PC-3 (cell line): ENCODE measurements around the gene UBE2H. TPM values are rescaled to one million over a fixed set of nuclear protein-coding genes. Genes with fewer than 3 reads are reported as not detected.

Experiments
- ATAC-seq: fragments of 200-7000 bp; cut with Tn5 transposase; 2 replicates; pipeline ENCODE4 v1.9.1; 2020; ENCODE audit warnings: mild to moderate bottlenecking, moderate library complexity
- BruUV-seq: library from RNA; stranded (reverse); fragments of 400-500 nt; replicated peaks from 2 replicates; lab custom pipeline; 2021; lab: Mats Ljungman, UMichigan
- CTCF ChIA-PET: fragments of 300-600 bp; sonication (Branson Sonifier 250); formaldehyde crosslinking; loops from one replicate; lab custom pipeline; 2022; ENCODE audit warnings: antibody characterized with exemption; lab: Charles Lee
- POLR2A ChIA-PET: fragments of 300-600 bp; sonication (Branson Sonifier 250); formaldehyde crosslinking; loops from one replicate; lab custom pipeline; 2022; ENCODE audit warnings: antibody characterized with exemption; ENCODE audit not compliant: unreplicated experiment; lab: Charles Lee
- DNase-seq: peaks from one replicate; pipeline ENCODE4 v3.0.0-alpha.2; 2015
- H2AFZ ChIP-seq: fragments of 300-600 bp; sonication (generic); 2 replicates; pipeline ENCODE4 v1.6.0; 2016; ENCODE audit warnings: antibody characterized with exemption, low read length
- H3F3A ChIP-seq: fragments of 300-600 bp; sonication (generic); one replicate; pipeline ENCODE4 v1.6.0; 2017; ENCODE audit warnings: antibody characterized with exemption, low read length, control low read depth, mild to moderate bottlenecking; ENCODE audit not compliant: unreplicated experiment
- H3K27ac ChIP-seq: fragments of 300-600 bp; sonication (generic); 2 replicates; pipeline ENCODE4 v1.5.1; 2016; ENCODE audit warnings: mild to moderate bottlenecking, low read length
- H3K27me3 ChIP-seq: fragments of 300-600 bp; sonication (generic); 2 replicates; pipeline ENCODE4 v1.6.1; 2016; ENCODE audit warnings: low read length, mixed read lengths
- H3K36me3 ChIP-seq: fragments of 300-600 bp; sonication (generic); 2 replicates; pipeline ENCODE4 v1.6.1; 2016; ENCODE audit warnings: low read depth, mixed run types, low read length, mixed read lengths
- H3K4me1 ChIP-seq: fragments of 300-600 bp; sonication (generic); 2 replicates; pipeline ENCODE4 v1.5.1; 2016; ENCODE audit warnings: low read length; ENCODE audit not compliant: insufficient read depth
- H3K4me2 ChIP-seq: fragments of 300-600 bp; sonication (generic); 2 replicates; pipeline ENCODE4 v1.6.0; 2016; ENCODE audit warnings: low read length
- H3K4me3 ChIP-seq: fragments of 300-600 bp; sonication (generic); 2 replicates; pipeline ENCODE4 v1.5.1; 2016; ENCODE audit warnings: mild to moderate bottlenecking, low read length, mixed read lengths
- H3K79me2 ChIP-seq: fragments of 300-600 bp; sonication (generic); 2 replicates; pipeline ENCODE4 v1.6.1; 2017; ENCODE audit warnings: low read length, mixed read lengths
- H3K9ac ChIP-seq: fragments of 300-600 bp; sonication (generic); 2 replicates; pipeline ENCODE4 v1.6.0; 2016; ENCODE audit warnings: mild to moderate bottlenecking, low read length
- H3K9me2 ChIP-seq: fragments of 300-600 bp; sonication (generic); replicated peaks from 2 replicates; pipeline ENCODE4 v1.6.1; 2016; ENCODE audit warnings: mixed run types, low read length, mixed read lengths
- H3K9me3 ChIP-seq: fragments of 300-600 bp; sonication (generic); 2 replicates; pipeline ENCODE4 v1.6.1; 2016; ENCODE audit warnings: low read length, mixed read lengths
- H4K20me1 ChIP-seq: fragments of 300-600 bp; sonication (generic); 2 replicates; pipeline ENCODE4 v1.6.1; 2016; ENCODE audit warnings: low read length, mixed read lengths
- CTCF ChIP-seq: fragments of 300-600 bp; sonication (generic); conservative IDR thresholded peaks from 2 replicates; pipeline ENCODE4 v1.5.1; 2017; ENCODE audit warnings: antibody characterized with exemption, low read depth, mild to moderate bottlenecking, low read length
- EZH2 ChIP-seq: fragments of 300-600 bp; sonication (generic); IDR thresholded peaks from one replicate; pipeline ENCODE4 v1.6.1; 2017; ENCODE audit warnings: antibody characterized with exemption, mild to moderate bottlenecking, low read length; ENCODE audit not compliant: unreplicated experiment
- EZH2phosphoT487 ChIP-seq: fragments of 300-600 bp; sonication (generic); IDR thresholded peaks from 2 replicates; pipeline ENCODE4 v1.6.1; 2018; ENCODE audit warnings: mild to moderate bottlenecking, antibody characterized with exemption, low read length, borderline replicate concordance
- intact Hi-C: fragments of 100-400 bp; cut with micrococcal nuclease; formaldehyde crosslinking; loops from 2 replicates; pipeline ENCODE4 v1.9.0; 2023
- total RNA-seq: library from RNA; depleted of rRNA; stranded (reverse); fragments of >200 nt; gene quantifications from 2 replicates; pipeline ENCODE4 v1.2.3, GENCODE V29; 2014

The UBE2H gene
- total RNA-seq, 1 experiment from 2014 or later = 62.5 TPM

DNA sequence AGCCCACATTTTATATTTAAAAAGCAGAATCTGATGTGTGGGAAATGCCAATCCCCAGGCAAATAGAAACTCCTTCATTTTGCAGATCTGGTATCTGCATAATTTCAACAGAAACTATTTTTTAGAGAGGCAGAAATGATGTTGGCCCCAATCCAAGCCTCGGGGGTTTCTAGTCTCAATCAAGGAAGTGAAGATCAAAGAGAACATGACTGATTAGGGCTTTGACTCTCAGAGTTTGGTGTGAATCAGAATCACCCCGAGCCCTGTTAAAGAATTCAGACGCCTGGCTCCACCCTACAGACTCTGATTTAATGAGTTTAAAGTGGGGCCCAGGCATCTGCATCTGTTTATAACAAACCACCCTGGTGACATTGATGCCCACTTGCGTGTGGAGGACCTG is 36.7 kb upstream of the UBE2H start:
- no peaks in the 10 kb centered on the region for H3K36me3 ChIP-seq
- no peaks in the 10 kb centered on the region for H3K27me3 ChIP-seq
- peaks cover 4% of the 10 kb centered on the region; the same call in 1 of the 2 replicates for H3K4me1 ChIP-seq
- H3K27ac ChIP-seq = no peak overlapping the region
- no peak overlapping the region for H3K4me2 ChIP-seq
- no peak for TF ChIP-seq EZH2
- no peak for TF ChIP-seq CTCF
- TF ChIP-seq EZH2phosphoT487 = no peak
- intact Hi-C loops = no loop called here
- BruUV-seq = no TSS peak
- no peaks in the 10 kb centered on the region for H3K79me2 ChIP-seq
- no peaks in the 10 kb centered on the region for H3K9me3 ChIP-seq
- DNase-seq (no peak), ATAC-seq (no peak)
- H3F3A ChIP-seq = no peaks in the 10 kb centered on the region
- no peaks in the 10 kb centered on the region for H4K20me1 ChIP-seq
- H3K9ac ChIP-seq = no peak overlapping the region
- CTCF ChIA-PET = no interaction called here
- POLR2A ChIA-PET = no interaction called here
- no peak overlapping the region for H3K4me3 ChIP-seq
- no peak overlapping the region for H2AFZ ChIP-seq
- H3K9me2 ChIP-seq = no peaks in the 10 kb centered on the region

- Histone ChIP-seq H3K27ac (no peak overlapping the region), H3K4me3 (no peak overlapping the region), H3K36me3 (no peaks in the 10 kb centered on the region), H3K4me1 (peaks cover 4% of the 10 kb centered on the region; the same call in 1 of the 2 replicates), H3K9me2 (no peaks in the 10 kb centered on the region), H2AFZ (no peak overlapping the region), H3K9ac (no peak overlapping the region), H3K4me2 (no peak overlapping the region), H3K79me2 (no peaks in the 10 kb centered on the region), H3K9me3 (no peaks in the 10 kb centered on the region), H4K20me1 (no peaks in the 10 kb centered on the region), H3F3A (no peaks in the 10 kb centered on the region), H3K27me3 (no peaks in the 10 kb centered on the region)
- no TSS peak for BruUV-seq
- intact Hi-C loops = no loop called here
- DNase-seq (no peak), ATAC-seq (no peak)
- TF ChIP-seq EZH2phosphoT487 (no peak), CTCF (no peak), EZH2 (no peak)
- CTCF ChIA-PET = no interaction called here
- POLR2A ChIA-PET = no interaction called here
These were observed 33.8 kb upstream of the UBE2H start for GRCh38 chr7:129986600-129986999.

DNA sequence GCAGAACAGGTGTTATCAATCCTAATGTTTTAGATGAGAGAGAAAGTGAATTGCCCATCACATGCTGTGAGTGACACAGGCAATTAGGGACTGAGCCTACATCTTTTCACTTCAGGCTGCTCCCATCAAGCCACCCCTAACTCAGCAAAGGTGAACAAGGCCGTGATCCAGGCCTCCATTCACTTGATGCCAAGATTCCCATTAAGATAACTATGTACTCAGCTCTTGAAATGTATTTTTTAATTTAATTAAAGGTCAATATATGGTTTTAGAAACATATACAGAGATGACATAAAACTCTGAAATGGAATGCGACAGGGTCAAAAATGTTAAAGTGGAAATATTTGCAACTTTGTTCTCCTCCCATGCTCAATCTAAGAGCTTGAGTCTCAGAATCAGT is 27.9 kb upstream of the UBE2H start:
- ATAC-seq (no peak), DNase-seq (no peak)
- intact Hi-C loops = no loop called here
- H4K20me1 ChIP-seq = no peaks in the 10 kb centered on the region
- no peak overlapping the region for H3K4me3 ChIP-seq
- BruUV-seq = no TSS peak
- POLR2A ChIA-PET = no interaction called here
- H3K9ac ChIP-seq = no peak overlapping the region
- no peak overlapping the region for H3K27ac ChIP-seq
- no peaks in the 10 kb centered on the region for H3F3A ChIP-seq
- H3K27me3 ChIP-seq = no peaks in the 10 kb centered on the region
- no peak overlapping the region for H3K4me2 ChIP-seq
- H3K36me3 ChIP-seq = no peaks in the 10 kb centered on the region
- no peak overlapping the region for H2AFZ ChIP-seq
- CTCF ChIA-PET = no interaction called here
- H3K4me1 ChIP-seq = peaks cover 4% of the 10 kb centered on the region; the same call in 1 of the 2 replicates
- no peaks in the 10 kb centered on the region for H3K79me2 ChIP-seq
- H3K9me2 ChIP-seq = no peaks in the 10 kb centered on the region
- TF ChIP-seq CTCF = no peak
- H3K9me3 ChIP-seq = no peaks in the 10 kb centered on the region
